NCI-H2081 (cell line): Measurements from ENCODE around the gene TEAD1.

Source experiments
- DNase-seq, 2 experiments: peaks; one replicate each; lab custom pipeline; 2025; lab: John Stamatoyannopoulos, UW

Gene TEAD1

DNA sequence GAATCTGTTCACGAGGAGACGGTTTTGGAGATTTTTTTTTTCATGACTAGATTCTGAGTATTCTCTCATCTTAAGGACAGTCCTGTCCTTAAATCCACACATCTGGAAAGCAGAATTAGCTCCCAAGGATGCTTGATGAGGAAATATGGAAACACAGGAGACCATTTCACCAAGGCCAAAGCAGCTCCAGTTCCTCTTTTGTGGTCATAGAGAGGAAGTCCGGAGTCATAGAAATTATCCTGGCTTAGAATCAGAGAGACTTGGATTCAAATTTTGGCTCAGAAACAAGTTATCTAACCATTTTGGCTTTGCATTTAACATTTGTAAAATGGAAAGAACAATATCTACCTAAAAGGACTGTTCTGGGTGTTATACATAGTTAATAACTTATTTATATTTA lies 7.3 kb upstream of the TEAD1 start:
- DNase-seq = no peak

DNA sequence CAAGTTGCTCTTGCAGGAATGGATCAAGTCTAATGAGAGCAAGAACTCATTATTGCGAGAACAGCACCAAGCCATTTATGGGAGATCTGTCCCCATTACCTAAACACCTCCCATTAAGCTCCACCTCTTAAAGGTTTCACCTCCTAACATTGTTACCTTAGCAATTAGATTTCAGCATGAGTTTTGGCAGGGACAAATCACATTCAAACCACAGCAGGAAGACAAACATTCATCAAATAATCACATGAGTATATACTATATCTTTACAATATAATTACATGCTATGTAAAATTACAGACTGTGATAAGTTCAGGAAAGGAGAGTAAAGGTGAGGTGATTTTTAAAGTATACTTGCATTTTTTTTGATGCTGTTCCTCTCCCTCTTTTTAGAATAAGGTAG lies 6.6 kb upstream of the TEAD1 start:
- peak; percentile 45 to 90 for DNase-seq

- no peak for DNase-seq
Measured at GRCh38 chr11:12668166-12668565, 6.1 kb upstream of the TEAD1 start.

- DNase-seq = no peak
Measured at GRCh38 chr11:12669930-12670329, 4.3 kb upstream of the TEAD1 start.

GRCh38 chr11:12671370-12671769 lies 2.9 kb upstream of the TEAD1 start:
- no peak for DNase-seq

DNA sequence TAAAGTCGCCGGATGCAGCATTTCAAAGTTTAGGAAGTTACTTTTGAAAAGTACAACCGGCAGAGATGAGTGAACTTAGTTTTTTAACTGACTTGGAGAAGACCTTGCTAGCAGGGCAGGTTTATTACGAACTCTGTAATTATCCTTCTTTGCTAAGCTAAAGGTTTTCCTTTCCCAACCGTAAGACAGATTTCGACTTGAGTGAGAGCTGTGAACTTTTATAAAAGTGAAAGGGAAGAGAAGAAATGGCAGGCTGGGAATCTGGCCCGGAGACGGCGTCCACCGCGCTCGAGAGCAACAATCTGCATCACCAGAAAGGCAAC lies 659 bp upstream of the TEAD1 start:
- no peak for DNase-seq

DNA sequence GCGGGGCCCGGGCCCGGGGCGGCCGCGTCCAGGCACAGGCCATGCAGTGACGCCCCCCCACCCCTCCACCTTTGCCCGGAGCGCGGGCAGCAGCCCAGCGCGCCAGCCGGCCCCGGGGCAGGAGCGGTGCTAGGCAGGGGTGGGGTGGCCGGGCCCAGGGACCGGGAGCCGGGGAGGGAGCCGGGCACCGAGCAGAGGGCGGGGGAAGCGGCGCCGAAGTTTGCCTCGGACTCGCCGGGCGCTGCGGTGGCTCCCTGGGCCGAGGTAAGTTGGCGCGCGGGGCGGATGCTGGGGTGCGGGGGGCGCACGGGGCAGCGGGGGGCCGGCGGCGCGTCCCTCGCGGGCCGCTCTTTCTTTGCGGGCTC lies 332 bp downstream of the TEAD1 start:
- peak in 1 of 2 experiments; percentile 36 for DNase-seq

- peak; percentile 32 to 36 for DNase-seq
Measured at GRCh38 chr11:12674936-12675696, 895 bp downstream of the TEAD1 start.

- DNase-seq = peak; percentile 32 to 34
Measured at GRCh38 chr11:12675951-12676711, 1.9 kb downstream of the TEAD1 start.

DNA sequence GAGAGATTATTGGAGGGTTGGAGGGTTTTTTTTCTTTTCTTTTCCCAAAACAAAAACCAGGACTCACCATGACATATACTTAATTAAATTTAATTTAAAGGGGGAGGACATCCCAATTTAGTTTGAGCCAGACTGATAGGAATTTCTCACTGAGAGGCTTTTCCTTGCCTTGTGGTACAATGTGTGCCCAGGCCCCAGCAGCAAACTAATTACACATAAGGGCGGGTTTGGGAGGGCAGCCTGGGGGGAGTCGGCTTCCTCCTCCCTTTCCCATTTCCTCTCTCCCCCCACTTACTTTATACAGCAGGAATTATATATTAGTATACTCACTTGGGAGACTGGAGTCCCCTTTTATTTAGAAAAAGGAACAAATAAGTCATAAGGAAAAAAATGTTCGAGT lies 2.9 kb downstream of the TEAD1 start:
- DNase-seq = peak; percentile 54 to 79

DNA sequence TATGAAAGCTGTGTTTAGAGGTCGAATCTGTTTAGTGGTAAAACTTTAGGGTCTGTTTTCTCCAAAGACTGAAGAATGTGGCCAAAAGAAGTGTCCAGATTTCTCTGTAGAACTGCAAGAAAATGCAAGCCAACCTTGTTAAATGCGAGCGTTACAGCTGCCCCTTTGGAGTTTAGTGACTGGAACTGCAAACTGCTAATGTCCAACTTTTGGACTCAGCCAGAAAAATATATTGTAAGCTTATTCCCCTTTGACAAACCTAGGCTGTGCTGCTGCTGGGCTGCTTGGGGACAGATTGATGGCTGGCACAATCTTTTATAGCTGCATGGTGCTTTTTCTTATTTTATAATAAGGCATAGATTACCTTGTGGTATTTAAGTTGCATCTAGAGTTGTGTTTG lies 3.9 kb downstream of the TEAD1 start:
- no peak for DNase-seq

GRCh38 chr11:12678991-12679390 lies 4.8 kb downstream of the TEAD1 start:
- no peak for DNase-seq

DNA sequence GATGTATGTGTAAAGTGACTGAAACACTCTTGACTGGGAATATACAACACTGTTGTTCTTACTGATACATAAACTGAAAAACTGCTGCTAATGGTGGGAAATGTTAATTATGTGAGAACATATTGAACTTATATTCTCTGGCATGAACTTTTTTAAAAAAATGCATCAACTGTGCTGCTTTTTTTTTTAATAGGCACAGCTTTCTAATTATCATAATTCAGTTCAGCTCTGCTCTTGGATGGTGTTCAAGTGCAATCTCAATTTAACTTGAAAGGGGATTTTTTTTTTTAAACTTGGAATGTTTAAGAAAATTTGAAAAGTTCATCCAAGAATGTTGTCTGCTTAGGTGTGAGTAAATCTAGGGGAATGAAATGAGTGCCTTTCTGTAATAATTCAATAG lies 5.2 kb downstream of the TEAD1 start:
- no peak for DNase-seq

GRCh38 chr11:12680246-12680939 lies 6.2 kb downstream of the TEAD1 start:
- DNase-seq = peak; percentile 84 to 90

GRCh38 chr11:12680940-12681258 lies 6.7 kb downstream of the TEAD1 start:
- no peak for DNase-seq

GRCh38 chr11:12681466-12681865 lies 7.2 kb downstream of the TEAD1 start:
- DNase-seq = no peak

- no peak for DNase-seq
Measured at GRCh38 chr11:12682288-12682687, 8.1 kb downstream of the TEAD1 start.

- DNase-seq = no peak
Measured at GRCh38 chr11:12682737-12683500, 8.7 kb downstream of the TEAD1 start.

DNA sequence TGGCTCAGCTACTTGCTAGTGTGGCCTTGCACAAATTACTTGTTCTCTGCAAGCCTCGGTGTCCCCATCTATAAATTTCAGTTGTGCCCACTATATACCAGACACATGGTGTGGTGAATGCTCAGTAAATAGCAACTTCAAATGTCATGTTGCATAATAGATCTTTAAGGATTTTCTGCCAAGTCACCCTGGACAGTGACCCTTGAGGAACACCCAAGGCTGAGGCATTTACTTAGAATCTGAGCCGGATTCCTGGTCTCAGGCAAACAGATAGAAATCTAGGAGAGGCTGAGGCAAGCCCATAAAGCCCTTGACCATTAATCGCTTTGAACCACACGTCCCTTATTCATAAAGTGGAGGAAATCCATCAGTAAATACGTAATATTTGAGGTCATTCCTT lies 9.7 kb downstream of the TEAD1 start:
- DNase-seq = no peak

- no peak for DNase-seq
Measured at GRCh38 chr11:12684315-12684714, 10.1 kb downstream of the TEAD1 start.

GRCh38 chr11:12684816-12685215 lies 10.6 kb downstream of the TEAD1 start:
- DNase-seq = no peak

DNA sequence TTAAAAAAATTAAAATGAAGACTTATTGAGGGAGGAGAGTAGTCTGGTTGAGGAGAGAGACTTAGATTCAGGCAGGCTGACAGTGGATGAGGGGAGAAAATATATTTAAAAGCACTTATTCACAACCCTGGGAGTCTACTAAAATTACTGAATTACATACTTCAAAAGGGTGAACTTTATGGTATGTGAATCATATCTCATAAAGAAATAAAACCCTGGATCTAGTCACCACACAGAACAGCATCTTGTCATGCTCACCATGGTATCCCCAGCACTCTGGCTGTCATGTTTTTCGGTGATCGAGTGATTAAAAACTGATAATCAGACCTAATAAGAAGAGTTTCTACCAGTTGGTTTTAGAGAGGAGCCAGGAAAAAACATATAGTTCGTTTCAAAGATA lies 11.0 kb downstream of the TEAD1 start:
- DNase-seq = no peak
